OCI-LY3 (cell line): ENCODE results near the gene PHACTR2.

Experiments
- EZH2phosphoT487 ChIP-seq: fragments of 200-600 bp; shearing (Covaris generic); IDR thresholded peaks from 2 replicates; pipeline ENCODE4 v1.6.1; 2018; ENCODE audit warnings: antibody characterized with exemption, mixed run types, low read depth
- TF ChIP-seq, protein P1 (sequence below): fragments of 200-600, 300-600 bp; sonication (generic); IDR thresholded peaks from 2 replicates; pipeline ENCODE4 v1.5.1; 2014; ENCODE audit warnings: antibody characterized with exemption, low read length, low read depth

DNA sequence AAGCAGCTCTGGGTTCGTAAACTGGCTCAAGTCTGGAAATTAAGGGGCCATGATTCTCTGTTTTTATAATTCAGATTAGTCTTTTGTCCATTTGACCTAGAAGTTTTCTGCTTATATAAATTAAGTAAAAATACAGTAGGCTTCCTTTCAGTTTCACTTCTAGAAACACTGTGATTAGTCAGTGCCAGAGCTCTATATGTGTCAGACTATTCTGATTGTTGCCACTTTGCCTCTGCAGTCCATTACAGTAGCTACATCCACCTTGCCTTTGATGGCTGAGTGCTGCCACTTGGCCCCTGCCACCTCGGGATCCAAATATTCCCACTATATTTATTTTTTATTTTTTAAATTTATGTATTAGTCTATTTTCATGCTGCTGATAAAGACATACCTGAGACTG, 194.4 kb downstream of the PHACTR2 start:
- TF ChIP-seq, protein P1, sequence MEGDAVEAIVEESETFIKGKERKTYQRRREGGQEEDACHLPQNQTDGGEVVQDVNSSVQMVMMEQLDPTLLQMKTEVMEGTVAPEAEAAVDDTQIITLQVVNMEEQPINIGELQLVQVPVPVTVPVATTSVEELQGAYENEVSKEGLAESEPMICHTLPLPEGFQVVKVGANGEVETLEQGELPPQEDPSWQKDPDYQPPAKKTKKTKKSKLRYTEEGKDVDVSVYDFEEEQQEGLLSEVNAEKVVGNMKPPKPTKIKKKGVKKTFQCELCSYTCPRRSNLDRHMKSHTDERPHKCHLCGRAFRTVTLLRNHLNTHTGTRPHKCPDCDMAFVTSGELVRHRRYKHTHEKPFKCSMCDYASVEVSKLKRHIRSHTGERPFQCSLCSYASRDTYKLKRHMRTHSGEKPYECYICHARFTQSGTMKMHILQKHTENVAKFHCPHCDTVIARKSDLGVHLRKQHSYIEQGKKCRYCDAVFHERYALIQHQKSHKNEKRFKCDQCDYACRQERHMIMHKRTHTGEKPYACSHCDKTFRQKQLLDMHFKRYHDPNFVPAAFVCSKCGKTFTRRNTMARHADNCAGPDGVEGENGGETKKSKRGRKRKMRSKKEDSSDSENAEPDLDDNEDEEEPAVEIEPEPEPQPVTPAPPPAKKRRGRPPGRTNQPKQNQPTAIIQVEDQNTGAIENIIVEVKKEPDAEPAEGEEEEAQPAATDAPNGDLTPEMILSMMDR, result no peak
- no peak for TF ChIP-seq EZH2phosphoT487
